Measurements from ENCODE around the gene JAK1.

Gene JAK1

DNA sequence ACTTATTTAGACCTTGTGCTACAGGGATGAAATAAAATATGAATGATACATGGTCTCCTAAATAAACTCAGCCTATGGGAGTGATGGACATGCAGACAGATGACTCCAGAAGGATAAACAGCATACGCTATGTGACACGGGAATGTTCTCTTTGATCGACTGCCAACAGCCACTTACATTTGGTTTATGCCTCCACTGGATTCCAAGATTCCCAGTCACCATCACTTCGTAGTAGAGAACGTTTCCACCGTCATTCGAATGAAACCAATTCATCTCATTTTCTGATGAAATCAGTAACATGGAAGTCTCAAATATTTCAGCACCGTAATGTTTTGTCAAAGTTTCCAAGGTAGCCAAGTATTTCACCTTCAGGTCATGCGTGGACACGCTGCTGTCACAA, 99.7 kb downstream of the JAK1 start:
- no peak for DNase-seq (ENCODE audit: low spot score)

DNA sequence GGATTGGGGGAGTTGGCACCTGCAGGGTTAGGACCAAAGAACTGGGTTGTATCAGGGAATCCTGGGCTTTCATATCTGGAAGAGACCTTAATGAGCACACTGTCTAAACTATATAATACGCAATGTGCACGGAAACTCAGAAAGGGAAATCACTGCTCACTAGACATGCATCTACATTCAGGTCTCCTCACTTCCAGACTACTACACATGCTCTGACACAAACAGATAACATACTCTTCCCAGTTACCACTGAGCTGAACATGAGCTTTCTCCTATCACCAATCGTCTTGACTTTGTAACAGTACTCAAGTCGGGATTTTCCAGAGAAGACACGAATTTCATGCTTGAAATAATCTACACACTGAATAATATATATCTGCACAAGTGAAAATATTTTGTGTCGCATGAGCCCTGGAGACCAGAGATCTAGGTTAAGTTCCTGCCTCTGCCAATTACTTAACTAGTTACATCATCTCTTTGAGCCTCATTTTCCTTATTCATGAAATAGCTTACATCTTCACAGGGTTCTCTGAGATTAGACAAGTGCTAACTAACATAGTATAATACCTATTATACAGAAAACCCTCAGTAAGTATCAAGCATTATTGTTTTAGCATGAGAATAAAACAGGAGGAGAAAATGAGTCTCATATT, 101.1 kb downstream of the JAK1 start:
- no peak for DNase-seq (ENCODE audit: low spot score)

DNA sequence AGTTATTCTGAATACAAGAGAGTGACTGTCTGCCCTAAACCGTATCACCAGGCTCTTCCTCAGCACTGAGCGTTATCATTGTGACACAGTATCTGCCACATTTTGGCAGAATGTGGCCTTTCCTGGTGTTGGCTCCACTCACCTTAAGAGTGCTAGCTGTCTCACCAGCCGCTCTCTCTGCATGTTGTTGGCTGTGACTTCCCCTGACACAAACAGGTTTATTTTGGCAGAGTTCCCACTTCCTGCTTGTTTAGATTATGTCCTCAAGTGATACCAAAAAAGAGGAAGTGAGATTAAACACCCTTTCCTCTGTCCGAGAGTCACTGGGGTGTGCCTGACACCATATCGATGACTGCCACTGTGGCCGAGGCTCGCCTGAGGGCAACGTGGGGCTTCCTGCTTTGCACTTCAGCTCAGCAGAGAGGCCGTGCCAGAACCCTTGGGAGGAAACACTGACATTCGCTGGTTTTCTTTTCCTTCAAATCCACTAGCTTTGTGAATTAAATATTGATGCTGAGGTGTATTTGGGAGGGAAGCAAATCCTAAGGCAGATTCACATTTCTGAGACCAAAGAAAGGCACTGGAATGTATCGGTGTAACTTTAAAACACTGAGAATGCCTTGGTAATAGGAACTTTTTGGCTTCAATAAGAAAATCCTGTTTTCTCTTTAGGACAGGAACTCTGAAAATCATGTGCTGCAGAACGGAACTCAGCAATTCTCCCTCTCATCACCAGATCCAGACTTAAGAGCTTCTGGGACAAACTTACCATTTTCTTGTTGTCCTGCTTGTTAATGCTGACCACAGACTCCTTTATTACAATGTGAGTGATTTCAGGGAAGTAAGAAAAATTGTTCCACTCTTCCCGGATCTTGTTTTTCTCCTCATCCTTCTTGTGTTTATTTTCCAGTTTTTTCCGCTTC, 102.1 kb downstream of the JAK1 start:
- peak; percentile 77 for DNase-seq (ENCODE audit: low spot score)

DNA sequence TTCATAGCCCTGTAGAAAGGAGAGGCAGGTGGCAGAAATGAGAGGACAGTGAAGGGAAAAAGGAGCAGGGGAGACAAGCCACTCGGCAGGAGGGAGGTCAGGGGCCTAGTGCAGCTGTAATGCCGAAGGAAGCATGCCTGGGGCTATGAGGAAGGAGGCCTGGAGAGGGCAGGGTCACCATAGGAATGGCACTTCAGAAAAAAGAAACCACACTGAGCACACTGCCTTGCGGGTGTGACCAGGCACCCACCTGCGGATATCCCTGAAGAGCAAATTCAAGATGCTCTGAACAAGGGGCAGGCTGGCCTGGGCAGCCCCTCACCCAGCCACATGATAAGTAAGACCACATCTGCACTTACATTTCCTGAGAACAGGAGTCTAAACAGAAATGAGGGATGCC, 104.7 kb downstream of the JAK1 start:
- DNase-seq (ENCODE audit: low spot score), result no peak

DNA sequence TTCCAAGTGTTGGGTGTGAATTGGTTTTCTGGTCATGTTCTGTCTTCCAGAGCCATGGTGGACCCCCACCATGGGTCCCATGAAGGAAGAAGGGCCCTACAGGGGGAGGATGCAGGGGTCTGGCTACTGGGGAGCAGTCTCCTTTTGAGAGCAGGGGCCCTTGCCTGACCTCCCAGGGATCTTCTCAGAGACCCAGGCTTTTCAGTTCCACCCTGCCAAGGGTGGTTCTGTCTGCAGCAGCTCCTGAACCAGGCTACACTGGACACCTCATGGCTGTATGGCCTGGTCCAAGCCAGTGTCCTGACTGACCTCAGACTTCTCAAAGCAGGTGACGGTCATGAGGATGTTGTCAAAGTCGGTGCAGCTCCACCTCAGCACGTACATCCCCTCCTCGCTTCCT, 109.0 kb downstream of the JAK1 start:
- no peak for DNase-seq (ENCODE audit: low spot score)

DNA sequence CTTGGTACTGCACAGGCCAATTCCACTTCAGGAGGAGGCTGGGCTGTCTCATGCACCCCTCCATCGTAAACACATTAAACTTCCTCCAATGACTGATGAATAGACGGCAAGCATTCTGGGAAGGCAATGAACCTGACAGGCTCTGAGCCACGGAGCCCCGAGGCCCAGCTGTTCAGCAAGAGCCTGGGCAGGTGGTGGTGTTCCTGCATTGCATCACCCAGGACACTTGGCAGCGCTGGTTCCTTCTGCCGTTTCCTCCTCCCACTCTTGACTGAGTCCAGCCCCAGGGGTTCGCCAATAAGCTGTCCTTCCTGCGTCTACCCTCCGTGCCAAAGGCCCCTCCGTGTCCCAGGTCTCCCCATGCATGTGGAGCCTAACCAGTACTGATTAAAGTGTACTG, 109.8 kb downstream of the JAK1 start:
- DNase-seq (ENCODE audit: low spot score), result no peak

DNA sequence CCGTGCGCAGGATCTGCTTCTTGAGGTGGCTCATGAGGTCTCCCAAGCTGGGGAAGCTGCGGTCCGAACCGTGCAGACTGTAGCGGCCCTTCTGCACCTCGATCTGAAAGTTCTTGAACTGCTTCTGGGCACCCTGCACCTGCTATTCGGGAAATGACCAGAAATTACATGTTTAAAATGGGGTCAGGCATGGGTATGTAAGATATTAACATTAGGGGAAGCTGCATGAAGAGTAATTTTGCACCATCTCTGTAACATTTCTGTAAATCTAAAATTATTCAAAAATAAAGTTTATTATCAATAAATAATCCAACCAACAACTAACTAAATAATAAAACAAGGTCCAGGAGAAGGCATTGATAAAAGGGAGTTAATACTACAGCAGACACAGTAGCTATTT, 110.8 kb downstream of the JAK1 start:
- no peak for DNase-seq (ENCODE audit: low spot score)

DNA sequence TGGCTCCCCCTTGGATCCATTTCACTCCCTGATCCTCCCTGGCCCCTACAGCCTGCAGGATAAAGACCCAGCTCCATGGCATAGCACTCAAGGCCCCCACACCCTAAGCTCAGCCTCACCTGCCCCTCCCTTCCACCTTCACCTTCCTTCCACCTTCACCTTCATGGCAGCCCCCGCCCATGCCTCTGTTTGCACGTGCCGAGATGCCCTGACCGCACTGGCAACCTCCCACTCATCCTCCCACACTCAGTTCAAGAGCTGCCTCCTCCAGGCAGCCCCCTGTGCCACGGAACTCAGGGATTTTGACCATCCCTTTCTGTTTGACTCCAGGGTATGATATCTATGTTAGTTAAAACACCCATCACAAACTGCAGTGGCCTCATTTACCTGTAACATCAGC, 111.7 kb downstream of the JAK1 start:
- no peak for DNase-seq (ENCODE audit: low spot score)

DNA sequence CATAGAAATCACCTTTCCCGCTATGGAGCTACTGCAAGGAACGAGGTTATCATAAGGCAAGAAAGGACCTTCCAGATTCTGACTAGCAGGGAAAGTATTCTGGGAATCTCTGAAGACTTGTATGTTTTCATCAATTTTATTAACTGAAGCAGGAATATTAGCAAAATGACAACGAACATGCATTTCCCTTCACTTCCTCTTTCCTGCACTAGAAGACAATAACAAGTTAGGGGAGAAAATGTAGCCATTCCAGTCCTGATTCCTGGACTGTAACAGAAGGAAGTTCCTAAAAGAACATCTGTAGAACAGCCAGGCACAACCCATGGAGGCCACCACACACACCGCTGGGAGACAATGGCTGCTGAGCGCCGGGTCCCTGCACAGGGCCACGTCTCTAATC, 114.7 kb downstream of the JAK1 start:
- DNase-seq (ENCODE audit: low spot score), result no peak

DNA sequence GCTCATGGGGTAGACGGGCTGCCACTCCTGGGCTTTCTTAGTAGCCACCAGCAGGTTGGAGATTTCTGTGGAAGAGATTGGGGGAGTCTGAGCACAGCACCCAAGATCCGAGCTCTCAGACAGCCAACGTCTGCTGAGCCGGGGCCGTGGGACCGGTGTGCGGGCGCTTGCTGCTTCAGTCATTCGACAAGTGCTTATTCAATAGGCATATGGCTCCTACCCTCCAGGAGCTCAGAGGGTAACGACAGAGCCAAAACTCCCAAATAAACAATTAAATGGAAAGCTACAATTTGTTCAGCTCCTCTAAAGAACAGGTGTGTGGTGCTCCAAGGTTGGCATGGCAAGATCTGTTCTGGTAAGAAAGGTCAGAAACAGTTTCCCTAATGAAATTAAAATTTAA, 115.5 kb downstream of the JAK1 start:
- DNase-seq (ENCODE audit: low spot score), result no peak

DNA sequence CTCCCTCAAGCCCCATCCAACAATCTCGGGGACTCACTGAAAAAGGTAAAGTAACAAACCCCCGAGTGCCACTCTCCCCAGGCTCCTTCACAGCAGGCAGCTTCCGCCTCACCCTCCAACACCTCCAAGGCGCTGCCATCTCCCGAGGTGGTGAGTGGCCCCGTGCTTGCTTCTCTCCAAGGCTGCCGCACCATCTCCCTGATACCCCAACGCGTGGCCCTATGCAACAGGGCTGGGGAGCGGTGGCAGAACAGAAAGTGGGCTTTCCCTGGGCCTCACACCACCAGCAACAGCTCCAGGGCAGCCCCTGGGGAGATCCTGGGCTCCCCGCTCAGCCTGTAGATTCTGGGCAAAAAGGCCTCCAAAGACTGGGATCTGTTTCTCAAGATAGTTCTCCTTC, 116.4 kb downstream of the JAK1 start:
- DNase-seq (ENCODE audit: low spot score), result no peak

DNA sequence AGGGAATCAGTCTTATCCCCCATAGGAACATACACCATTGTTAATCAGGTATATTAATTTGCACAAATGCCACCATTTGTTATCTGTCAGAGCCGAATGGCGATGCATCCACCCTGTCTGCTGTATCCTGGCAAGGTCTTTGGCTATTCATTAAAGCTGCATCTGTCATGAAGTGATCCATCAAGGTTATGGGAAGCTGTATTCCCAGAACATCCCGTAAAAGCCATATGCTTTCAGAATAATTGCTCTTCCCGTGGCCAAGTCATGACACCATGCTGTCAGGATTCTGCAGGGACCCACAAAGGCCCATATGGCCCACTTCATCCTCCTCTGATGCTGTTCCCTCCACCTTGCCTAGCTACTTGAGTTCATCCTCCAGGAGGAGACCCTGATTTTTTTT, 117.5 kb downstream of the JAK1 start:
- no peak for DNase-seq (ENCODE audit: low spot score)

DNA sequence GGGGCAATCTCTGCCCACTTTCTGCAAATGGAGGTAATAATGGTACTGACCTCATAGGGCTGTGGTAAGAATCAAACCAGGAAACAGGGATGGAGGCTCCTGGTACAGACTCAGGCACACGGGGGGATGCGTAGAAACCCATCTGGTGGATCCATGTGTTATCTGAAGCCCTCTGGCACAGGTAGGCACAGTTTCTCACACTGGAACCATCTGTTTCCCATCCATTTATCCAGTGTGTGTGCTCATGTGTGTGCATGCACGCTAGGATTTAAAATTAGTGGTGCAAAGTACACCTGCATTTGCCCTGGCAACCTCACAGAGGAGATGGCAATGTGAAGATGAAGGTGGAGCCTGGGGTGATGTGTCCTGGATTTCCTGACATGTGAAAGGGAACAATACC, 118.2 kb downstream of the JAK1 start:
- DNase-seq (ENCODE audit: low spot score), result no peak

DNA sequence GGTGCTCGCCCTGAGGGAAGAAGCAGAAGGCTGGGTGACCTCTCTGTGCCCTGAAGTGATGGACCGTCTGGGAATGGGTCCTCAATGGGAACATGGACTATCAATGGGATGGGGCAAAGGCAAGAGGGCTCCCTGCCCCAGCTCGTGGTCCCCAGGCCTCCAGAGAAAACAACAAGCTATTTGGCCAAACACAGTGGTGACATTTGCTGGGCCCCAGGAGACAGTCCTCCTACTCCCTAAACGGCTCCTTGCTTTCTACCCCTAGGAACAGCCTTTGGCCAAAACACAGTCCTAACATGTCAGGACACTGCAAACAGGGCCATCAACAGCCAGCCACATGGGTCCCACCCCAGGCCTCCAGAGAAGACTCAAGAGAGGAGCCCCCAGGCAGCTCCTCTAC, 118.7 kb downstream of the JAK1 start:
- no peak for DNase-seq (ENCODE audit: low spot score)

DNA sequence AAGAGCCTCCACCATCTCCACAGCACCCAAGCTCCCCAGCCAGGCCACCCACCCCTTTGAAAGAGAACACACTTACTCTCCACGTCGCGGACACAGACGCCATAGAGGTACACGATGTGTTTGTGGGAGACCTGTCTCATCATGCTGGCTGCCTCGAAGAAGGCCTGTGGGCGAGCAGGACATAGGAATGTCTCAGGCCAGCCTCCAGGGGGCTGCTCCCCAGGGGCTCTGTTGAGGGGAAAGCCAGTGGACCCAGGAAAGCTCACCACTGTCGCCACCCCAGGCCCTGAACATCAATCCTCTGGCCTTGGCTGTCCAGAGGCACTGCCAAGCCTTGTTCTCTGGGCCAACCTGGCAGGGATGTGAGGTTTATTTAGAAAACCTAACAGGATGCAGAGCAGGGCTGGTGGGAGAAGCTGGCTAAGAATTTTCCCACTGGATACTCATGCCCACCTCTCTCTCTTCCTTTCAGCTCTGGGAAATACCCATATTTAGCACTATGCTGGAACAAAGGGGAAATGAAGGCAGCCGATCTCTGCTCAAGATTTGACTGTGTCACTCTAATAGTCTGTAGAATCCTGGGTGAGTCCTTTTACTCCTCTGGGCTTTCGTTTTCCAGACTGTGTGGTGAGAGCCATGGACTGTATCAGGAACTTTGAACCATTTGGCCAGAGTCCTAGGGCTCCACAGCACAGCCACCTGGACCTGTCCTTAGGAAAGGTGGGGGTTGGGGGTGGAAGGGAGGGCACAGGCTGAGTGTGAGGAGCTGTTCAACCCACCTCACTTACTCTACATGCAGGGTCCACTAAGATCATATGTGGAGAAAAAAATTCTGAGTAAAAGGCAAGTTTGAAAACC, 119.5 kb downstream of the JAK1 start:
- no peak for DNase-seq (ENCODE audit: low spot score)

DNA sequence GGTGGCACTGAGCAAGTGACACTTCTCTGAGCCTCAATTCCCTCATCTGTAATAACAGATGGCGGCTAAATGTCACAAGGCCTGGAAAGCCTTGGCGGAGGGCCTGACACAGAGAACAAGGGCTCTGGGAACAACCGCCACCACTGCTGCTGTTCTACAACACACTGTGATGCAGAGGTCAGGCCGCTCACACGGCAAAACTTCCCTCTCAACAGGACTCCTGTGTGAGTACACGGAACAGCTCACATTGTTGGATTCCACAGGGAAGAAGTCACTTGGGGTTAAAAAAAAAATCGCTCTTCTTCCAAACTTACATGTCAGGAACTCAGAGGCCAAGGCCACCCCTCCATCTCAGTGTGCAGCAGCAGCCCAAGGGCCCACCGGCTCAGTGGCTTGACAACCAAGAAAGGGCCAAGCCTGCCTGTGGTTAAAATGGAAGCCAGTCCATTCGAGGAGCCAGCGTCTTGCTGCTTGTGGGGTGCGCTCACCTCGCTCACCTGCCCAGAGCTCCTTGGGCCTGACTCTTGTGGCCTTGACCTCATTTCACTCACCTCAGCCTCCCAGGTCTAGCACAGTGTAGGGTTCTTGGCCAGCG, 120.4 kb downstream of the JAK1 start:
- peak; percentile 40 for DNase-seq (ENCODE audit: low spot score)

DNA sequence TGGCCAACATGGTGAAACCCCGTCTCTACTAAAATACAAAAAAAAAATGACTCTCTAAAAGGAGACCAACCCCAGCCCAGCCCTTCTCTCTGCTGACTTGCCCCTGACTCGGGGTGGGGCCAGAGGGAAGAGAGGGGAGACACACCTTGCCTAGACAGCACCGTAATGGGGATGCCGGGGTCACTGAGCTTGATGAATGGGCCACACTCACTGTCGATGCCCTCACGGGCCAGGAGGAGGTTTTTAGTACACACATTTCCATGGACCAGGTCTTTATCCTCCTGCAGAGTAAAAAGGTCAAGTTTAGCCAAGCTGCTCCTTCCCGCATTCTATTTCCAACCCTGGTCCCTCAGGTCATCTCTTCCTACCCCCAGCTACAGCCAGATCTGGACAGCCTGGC, 121.7 kb downstream of the JAK1 start:
- no peak for DNase-seq (ENCODE audit: low spot score)

DNA sequence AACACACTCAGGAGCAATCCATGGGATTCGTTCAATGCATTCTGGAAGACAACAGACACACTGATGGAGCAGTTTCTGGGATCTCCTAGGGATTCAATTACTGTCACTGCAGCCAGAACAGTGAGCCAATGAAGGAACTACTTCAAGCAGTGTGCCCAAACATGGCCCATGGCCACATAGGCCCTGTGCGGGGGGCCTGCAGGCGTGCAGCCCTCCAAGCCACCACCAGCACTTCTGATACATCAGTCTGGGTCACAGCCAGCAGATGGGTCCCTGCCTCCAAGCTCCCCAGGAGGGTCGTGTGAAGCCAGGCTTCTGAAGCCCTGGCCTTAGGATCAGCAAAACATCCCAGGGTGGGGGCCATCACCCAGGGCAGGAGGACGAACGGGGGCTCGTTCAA, 122.2 kb downstream of the JAK1 start:
- no peak for DNase-seq (ENCODE audit: low spot score)

DNA sequence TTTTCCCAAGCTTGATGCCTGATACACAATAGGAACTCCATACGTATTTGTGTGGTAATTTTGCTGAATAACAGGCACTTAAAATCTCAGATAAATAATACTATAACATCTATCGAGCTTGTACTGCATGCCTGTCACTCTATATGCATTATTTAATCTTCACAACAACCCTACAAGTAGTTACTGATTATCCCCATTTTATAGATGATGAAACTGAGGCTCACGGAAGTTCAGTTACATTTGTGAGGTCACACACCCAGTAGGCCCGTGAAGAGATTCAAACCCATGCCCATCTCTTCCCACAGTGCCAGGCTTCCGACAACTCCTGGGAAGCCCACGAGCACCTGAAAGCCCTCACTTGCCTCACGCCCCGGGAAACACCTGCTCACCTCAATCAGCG, 122.7 kb downstream of the JAK1 start:
- DNase-seq (ENCODE audit: low spot score), result no peak

DNA sequence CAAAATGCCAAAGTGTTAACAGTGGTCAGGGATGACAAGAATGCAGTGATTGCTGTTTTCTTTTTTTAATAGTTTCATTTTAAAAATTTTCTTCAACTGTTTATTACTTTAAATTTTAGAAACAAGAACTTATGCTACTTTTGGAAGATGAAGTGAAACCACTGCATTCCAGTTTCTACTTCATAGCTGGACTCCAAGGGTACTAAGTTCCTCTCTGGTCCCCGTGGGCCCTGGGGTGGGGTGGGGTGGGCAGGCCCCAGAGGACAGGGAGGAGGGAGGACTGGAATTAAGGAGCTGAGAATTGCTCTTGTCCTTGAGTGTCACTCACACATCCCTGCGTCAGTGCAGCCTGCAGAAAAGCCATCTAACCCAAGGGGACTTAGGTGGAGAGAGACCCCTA, 124.1 kb downstream of the JAK1 start:
- DNase-seq (ENCODE audit: low spot score), result no peak

DNA sequence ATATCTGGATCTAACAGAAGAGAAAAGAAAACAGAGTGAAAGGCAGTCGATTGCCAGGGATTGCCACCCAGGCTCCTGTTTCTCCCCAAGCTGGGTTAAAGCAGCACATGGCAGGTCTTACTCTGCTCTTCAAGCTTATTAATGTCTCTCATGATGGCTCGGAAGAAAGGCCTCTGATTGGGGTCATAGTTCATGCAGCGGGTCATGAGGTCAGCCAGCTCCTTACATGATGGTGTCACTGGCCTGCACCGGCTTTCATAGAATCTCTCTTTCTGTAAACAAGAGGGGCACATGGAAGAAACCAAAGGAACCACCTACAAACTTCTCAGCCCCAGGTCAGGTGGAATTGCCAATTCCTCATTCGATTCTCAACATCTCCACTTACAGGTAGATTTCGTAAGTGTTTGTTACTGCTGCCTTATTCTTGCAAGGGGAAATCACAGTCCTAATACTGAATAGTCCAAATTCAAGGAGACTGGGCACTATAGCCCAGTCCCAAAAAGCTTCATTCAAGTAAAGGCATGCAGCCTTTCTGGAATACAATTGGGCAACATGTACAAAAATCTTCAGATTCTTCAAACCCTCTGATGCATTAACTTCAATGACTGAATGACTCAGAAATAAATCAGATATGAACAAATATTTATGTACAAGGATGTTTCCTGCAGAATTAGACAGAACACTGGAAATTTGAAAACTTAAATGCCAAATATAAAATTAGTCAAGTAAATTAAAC, 124.9 kb downstream of the JAK1 start:
- DNase-seq (ENCODE audit: low spot score), result no peak

Measured in pons (tissue), 1 donor.